HG02943 (cell line): ENCODE data around the gene FAM114A1.
"Not testable (repeated sequence)": the region's sequence is repeated elsewhere in the genome, so short reads cannot be mapped to it uniquely, and the experiment has no call there.

Source experiments
- ATAC-seq: cut with Tn5 transposase; IDR thresholded peaks from one replicate; pipeline ENCODE4 v1.9.1; 2021; ENCODE audit warnings: mild to moderate bottlenecking, low read depth, moderate library complexity; ENCODE audit not compliant: unreplicated experiment

The FAM114A1 gene

DNA sequence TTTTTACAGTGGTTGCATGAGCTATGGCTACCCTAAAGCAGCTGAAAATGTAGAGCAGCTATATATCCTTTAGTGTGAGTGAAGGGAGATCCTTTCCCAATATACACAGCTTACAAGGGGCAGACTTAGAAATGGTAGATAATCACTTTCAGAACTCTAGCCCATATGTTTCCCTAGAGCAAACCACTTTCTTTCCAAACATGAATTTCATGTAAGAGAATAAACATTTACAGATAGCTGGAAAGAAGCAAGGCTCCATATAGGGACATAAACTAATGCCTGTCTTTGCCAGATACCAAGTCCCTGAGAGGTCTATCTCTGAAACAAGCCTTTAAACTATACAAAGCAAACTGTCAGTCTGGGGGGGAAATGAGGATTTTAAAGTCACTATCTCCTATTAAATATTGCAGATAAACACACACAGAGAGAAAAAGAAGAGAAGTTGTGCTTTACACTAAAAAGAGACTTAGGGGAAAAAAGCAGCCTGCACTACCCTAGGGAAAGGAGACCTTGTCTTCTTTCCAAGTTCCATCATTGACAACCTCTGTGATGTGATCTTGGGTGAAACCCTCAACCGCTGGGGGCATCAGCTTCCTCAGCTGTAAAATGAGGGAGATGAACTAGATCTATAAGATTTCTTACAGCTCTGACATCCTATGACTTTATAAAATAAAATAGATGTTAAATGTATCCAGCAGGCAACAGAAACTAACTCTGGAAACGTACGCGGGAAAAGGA, 91.0 kb downstream of the FAM114A1 start:
- no peak for ATAC-seq

- ATAC-seq = not testable (repeated sequence)
Observed at GRCh38 chr4:38959248-38959647, 91.6 kb downstream of the FAM114A1 start.

DNA sequence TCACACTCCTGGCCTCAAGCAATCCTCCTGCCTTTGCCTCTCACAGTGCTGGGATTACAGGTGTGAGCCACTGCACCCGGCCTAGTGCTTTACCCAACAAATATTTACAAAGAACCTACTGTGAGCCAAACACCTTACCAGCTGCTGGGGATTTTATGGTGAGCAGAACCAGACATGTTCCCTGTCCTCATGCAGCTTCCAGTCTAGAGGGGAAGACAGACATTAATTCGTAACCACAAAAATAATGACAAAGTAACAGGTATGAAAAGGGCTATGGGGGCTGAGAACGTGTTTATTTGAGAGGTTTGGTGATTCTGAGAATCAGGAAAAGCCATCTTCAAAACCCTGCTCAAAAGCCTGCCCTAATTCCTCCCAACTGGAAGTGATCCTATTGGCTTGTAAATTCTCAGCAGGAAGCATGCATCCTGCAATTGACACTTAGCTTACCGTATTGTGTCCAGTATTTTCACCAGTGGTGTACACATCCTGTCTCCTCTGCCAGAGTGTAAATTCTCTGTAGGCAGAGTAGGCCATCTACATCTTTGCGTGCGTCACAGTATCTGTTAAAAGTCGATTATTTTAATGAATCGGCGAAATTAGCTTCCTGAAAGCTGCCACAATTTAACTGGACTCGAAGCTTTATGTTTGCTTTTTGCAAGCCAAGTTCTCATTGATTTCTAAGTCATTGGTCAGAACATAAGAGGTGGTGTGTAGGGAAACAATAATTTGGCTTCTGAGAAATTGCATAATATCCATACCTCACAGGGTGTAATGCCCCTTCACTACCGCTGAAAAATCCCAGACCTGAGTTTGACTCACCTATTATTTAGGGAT, 97.6 kb downstream of the FAM114A1 start:
- no peak for ATAC-seq

- no peak for ATAC-seq
Observed at GRCh38 chr4:38965866-38966265, 98.3 kb downstream of the FAM114A1 start.

DNA sequence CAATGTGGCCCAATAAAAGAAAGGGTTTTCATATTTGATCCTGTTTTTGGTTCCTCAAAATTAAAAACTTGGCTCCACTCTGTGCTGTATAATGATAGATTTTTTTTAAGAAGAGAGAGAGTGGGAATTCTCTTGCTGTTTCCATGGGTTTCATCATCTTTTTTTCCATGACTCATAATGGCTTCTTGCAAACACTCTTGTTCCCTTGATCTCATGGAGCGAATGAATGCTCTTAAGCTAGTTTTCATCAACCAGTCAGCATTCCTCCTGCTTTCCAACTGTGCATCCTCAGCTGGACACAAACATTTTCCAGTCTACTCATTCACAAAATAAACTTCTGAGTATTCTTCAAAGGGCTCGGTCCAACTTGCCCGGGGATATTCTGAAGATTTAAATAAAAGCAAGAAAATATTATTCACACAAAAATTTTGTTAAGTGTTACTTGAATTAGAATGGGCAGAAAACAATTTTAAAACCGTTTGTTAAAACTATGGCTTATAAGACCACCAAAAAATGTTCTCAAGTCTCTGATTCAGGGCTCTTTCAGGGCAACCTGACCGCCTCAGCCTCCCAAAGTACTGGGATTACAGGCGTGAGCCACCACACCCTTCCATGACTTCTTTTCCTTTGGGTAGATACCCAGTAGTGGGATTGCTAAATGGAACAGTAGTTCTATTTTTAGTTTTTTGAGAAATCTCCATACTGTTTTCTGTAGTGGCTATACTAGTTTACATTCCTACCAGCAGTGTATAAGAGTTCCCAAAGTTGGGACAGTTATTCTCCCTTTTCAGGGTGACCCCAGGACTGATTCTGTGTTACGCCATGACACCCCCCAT, 99.9 kb downstream of the FAM114A1 start:
- no peak for ATAC-seq

- ATAC-seq = no peak
Observed at GRCh38 chr4:38968668-38969067, 101.1 kb downstream of the FAM114A1 start.

DNA sequence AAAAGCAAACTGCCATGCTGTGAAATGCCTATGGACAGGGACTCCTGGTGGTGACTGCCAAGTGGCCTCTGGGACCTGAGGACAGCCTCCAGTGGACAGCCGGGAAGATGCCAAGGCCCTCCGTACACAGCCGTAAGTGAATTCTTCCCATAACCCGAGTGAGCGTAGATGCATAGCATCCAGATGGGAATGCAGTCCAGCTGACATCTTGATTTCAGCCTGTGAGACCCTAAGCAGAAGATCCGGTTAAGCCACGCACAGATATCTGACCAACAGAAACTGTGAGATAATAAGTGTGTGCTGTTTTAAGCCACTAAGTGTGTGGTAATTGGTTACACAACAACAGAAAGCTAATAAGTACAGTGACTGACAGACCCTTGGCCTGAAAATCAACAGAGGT, 108.7 kb downstream of the FAM114A1 start:
- ATAC-seq = no peak

- ATAC-seq = no peak
Observed at GRCh38 chr4:38979081-38979480, 111.5 kb downstream of the FAM114A1 start.

GRCh38 chr4:38979511-38980230, 112.1 kb downstream of the FAM114A1 start:
- ATAC-seq = no peak

GRCh38 chr4:38980903-38981676, 113.5 kb downstream of the FAM114A1 start:
- ATAC-seq = no peak

DNA sequence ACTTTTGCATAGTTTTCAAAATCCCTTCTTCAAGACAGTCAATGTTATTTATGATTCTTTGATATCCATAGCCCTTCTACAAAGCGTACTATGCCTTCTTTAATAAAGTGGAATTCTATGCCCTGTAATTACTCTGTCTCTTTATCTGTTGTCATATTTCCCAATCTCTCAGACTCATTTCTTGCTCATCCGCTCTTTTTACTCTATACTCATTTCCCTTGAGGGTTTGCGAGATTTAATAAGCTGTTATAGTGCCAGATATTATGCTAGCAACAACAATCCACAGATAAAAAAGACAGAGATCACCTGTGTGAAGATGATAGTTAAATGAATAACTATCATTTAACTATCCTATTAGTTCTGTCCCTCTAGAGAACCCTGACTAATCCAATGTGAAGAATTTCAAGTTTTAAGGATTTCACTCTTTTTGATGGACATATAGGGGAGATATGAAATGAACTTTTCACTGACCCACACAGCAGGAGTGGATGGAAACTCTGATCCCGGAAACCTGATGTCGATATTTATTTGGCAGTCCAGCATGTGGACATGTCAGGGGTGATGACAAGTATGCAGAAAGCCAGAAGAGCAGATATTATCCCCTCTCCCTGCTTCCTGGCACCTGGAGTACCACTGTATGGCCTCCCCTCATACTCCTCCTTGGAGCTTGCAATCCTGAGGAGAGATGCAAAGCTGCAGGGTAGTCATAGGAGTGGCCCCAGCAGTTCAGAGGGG, 114.9 kb downstream of the FAM114A1 start:
- ATAC-seq = no peak

DNA sequence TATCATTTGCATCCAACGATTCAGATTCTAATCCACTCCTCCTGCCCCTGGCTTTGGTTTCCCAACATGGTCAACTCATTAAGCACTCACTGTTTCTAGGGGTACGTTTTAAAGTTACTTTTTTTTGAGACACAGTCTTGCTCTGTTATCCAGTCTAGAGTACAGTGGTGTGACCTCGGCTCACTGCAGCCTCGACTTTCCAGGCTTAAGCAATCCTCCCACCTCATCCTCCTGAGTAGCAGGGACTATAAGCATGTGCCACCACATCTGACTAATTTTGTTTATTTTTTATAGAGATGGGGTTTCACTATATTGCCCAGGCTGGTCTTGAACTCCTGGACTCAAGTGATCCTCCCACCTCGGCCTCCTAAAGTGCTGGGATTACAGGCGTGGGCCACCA, 115.7 kb downstream of the FAM114A1 start:
- no peak for ATAC-seq

GRCh38 chr4:38983787-38984598, 116.4 kb downstream of the FAM114A1 start:
- no peak for ATAC-seq

DNA sequence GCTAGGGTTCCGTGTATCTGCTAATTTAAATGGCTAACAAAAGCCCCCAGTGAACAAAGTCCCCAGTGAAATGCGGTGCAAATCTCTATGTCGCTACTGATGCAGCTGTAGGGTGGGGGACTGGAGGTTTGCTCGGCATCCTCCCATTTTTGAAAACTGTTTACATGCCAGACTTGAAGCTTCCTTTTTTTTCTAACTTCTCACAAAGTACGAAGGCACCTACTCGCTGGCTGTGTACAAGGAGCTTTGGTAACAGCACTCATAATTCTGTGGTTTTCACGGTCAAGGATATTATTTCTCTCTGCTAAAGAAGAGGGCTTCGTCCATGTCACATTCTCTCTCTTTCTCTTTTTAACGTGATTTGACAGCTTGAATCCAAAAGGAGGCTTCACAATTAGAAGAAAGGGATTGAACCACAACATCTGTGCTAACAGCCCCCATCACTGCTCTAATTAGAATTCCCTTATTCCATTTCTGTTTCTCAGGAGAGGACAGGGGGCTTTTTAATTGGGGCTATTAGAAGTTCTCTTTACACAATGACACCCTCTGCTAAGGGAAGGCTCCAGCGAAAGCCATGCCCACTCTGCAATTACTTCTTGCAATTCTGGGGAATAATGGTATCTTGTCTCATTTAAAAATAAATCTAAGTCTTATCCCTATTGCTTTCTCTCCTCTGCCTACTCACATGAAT, 117.9 kb downstream of the FAM114A1 start:
- no peak for ATAC-seq

- no peak for ATAC-seq
Observed at GRCh38 chr4:38987491-38987890, 119.9 kb downstream of the FAM114A1 start.

- ATAC-seq = not testable (repeated sequence)
Observed at GRCh38 chr4:38988353-38988752, 120.7 kb downstream of the FAM114A1 start.

DNA sequence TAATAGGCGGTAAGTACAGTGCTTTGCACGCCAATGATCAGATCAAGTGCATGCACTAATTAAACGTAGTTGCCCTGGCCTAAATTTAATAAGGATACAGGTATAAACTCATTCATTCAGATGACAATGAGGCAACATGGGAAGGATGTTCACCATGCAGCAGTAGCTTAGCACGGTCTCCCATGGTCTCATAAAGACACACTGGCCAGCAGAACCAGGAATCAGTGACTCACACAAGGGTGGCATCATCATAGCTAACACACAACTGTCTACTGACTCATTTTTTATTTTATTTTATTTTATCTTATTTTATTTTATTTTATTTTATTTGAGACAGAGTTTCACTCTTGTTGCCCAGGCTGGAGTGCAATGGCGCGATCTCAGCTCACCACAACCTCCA, 121.9 kb downstream of the FAM114A1 start:
- ATAC-seq = no peak
